ENCODE measurements around the gene UBE2Z.

The UBE2Z gene

DNA sequence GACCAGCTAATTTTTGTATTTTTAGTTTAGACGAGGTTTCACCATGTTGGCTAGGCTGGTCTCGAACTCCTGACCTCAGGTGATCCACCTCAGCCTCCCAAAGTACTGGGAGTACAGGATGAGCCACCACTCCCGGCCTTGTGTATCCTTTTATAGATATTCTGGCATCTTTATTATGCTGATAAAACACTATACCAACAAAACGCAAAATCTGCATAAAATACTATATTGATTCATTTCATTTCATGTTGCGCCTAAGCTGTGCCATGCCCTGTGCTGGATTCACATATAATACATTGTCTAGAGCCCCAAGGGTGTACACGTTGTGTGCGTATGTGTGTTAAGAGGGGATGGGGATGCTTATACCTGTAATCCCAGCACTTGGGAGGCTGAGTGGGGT lies 3.8 kb upstream of the UBE2Z start:
- no peak for TF ChIP-seq CTCF (IDR thresholded peaks at IDR 0.05; ENCODE audit: low read length, missing control alignments)
- no peak overlapping the region for H3K4me3 ChIP-seq (replicated peaks; ENCODE audit: low read depth, low read length)
- no peak for DNase-seq (ENCODE audit: low read depth)

GRCh38 chr17:48905987-48906515 lies 2.2 kb upstream of the UBE2Z start:
- no peak for TF ChIP-seq CTCF (IDR thresholded peaks at IDR 0.05; ENCODE audit: low read length, missing control alignments)
- no peak overlapping the region for H3K4me3 ChIP-seq (replicated peaks; ENCODE audit: low read depth, low read length)
- DNase-seq (ENCODE audit: low read depth): no peak

- H3K4me3 ChIP-seq (replicated peaks; ENCODE audit: low read depth, low read length): peak overlapping the region; percentile 63
- DNase-seq (ENCODE audit: low read depth): peak; percentile 68
- TF ChIP-seq CTCF (IDR thresholded peaks at IDR 0.05; ENCODE audit: low read length, missing control alignments): no peak
Observed at GRCh38 chr17:48907713-48908046, 527 bp upstream of the UBE2Z start.

DNA sequence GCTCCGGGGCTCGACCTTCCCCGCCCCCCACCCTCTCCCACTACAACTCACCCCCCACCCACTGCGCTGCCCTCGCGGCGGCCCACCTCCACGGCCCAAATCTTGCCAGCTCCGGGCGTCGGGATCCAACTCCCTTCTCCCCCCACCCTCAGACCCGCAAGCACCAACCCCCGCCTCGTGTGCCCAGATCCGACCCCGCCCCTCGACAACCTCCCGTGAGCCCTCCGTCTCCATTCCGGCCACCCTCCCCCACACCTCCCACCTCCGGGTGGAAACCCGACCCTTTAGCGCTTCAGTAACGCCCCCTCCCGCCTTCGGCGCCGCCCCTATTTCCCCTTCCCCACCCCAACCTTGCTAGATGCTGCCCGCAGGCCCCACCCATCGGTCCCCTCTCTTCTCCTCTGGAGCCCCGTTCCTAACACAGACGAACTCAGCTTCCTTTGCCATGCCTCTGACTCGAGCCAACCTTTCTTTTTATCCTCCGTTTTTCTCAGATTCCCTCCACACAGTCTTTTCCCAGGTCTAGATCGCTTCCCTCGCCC lies 717 bp downstream of the UBE2Z start:
- peak overlapping the region; percentile 63 for H3K4me3 ChIP-seq (replicated peaks; ENCODE audit: low read depth, low read length)
- TF ChIP-seq CTCF (IDR thresholded peaks at IDR 0.05; ENCODE audit: low read length, missing control alignments): no peak
- DNase-seq (ENCODE audit: low read depth): peak; percentile 87

- no peak for TF ChIP-seq CTCF (IDR thresholded peaks at IDR 0.05; ENCODE audit: low read length, missing control alignments)
- no peak for DNase-seq (ENCODE audit: low read depth)
- H3K4me3 ChIP-seq (replicated peaks; ENCODE audit: low read depth, low read length): peak overlapping the region; percentile 63
Observed at GRCh38 chr17:48909783-48910182, 1.6 kb downstream of the UBE2Z start.

- DNase-seq (ENCODE audit: low read depth): no peak
- peak overlapping the region; percentile 63 for H3K4me3 ChIP-seq (replicated peaks; ENCODE audit: low read depth, low read length)
Observed at GRCh38 chr17:48910370-48910769, 2.2 kb downstream of the UBE2Z start.

More at GRCh38 chr17:48910370-48910769, 2.2 kb downstream of the UBE2Z start:
- no peak for TF ChIP-seq CTCF (IDR thresholded peaks at IDR 0.05; ENCODE audit: low read length, missing control alignments)
